HG03432 (cell line): ENCODE results near the gene CA5A.

ENCODE experiments used
- ATAC-seq: cut with Tn5 transposase; IDR thresholded peaks from one replicate; pipeline ENCODE4 v1.9.1; 2021; ENCODE audit warnings: mild to moderate bottlenecking, moderate library complexity; ENCODE audit not compliant: unreplicated experiment

The CA5A gene

DNA sequence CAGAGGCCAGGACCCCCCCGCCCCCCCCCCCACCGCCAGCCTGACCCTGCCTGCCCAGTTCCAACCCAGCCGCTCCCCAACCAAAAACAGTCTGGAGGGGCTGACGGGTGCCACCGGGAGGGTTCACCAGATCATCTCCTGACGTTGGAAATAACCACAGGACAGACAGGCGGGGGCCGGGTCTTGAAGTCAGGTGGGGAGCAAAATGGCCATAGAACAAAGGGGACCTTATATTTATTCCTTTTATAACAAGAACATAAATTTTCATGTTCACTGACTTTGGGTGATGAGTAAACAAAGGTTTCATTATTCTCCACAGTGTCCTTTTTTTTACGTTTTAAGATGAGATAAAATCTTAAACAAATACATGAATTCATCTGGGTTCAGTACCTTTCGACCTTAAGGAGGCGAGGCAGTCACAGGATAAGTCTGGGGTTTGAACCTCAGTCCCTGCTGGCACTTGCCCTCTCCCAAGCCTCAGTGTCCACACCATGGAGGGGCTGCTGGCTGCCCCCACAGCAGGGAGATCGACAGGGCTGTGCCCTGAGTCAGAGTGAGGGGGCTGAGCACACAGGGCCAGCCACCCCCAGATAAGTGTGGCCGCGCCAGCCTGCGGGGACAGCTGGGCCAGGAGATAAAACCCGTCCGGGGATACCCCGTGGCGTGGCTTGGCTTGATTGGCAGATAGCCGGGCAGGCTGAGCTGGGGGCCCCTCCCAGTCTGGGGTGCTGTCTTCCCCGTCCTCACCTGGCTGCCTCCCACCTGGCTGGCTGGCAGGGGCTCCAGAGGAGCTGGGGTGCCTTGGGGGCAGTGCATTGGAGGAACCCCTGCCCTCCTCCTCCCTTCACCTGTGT is 82.0 kb downstream of the CA5A start:
- ATAC-seq: no peak

DNA sequence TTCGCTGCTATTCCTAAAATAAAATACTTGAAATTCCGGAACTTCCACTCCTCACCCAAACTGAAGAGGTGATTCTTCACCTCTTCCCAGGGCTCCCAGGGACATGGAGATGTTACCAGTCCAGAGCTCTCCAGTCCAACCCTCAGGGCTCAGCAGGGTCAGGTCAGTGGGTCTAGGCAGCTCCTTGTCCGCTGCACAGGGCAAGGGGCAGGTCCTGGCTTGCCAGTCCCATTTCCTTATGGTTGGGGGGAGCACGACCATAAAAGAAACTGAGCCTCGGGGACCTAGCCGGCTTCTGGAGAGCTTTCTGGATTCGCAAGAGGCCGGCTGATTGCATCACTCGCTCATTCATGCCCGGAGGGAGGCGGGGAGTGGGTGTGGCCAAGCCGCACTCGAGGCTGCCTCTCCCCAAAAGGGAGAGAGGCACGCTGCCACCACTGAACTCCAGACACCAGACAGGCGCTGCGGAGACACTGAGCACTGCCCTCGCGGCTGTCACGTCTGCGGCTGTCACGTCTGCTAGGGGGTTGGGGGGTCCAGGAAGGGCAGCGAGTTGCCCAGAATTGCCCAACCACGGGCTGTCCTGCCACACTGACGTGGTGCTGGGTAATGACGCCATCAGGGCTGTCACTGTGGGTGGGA is 82.8 kb downstream of the CA5A start:
- peak; percentile 64 for ATAC-seq

DNA sequence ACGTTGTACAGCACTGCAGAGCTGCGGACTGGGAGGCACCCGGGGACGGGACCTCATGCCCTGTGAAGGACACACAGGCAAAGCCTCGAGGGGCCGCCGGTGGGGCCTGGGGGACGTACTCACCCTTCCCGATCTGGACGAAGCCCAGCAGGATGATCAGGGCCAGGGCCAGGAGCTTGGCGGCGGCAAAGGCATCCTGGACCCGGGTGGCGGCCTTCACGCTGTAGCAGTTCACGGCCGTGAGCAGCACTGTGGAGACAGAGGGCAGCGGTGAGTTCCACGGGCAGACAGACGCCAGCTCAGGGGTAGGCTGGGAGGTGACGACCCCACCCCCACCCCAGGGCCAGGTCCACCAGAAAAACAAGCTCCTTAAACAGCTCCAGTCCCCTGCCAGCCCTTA is 84.7 kb downstream of the CA5A start:
- ATAC-seq: no peak

DNA sequence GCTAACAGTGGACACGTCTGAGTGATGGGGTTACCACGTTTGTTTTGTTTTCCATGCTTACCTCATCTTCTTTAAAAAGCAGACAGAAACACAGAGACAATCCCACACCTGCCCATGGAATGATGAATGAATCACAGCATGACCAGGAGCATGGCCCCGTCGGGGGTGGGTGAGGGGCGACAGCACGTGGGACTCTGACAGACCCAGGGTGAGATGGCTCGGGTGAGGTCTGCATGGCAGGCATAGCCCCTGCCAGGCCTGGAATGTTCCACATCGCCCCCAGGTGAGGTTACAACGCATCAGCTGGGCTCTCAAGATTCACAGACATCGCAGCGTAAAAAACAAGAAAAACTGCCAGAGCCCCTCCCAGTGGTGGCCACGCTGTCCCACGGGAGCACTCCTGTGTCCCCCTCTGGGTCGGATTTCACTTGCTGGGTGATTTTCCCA is 85.2 kb downstream of the CA5A start:
- no peak for ATAC-seq

DNA sequence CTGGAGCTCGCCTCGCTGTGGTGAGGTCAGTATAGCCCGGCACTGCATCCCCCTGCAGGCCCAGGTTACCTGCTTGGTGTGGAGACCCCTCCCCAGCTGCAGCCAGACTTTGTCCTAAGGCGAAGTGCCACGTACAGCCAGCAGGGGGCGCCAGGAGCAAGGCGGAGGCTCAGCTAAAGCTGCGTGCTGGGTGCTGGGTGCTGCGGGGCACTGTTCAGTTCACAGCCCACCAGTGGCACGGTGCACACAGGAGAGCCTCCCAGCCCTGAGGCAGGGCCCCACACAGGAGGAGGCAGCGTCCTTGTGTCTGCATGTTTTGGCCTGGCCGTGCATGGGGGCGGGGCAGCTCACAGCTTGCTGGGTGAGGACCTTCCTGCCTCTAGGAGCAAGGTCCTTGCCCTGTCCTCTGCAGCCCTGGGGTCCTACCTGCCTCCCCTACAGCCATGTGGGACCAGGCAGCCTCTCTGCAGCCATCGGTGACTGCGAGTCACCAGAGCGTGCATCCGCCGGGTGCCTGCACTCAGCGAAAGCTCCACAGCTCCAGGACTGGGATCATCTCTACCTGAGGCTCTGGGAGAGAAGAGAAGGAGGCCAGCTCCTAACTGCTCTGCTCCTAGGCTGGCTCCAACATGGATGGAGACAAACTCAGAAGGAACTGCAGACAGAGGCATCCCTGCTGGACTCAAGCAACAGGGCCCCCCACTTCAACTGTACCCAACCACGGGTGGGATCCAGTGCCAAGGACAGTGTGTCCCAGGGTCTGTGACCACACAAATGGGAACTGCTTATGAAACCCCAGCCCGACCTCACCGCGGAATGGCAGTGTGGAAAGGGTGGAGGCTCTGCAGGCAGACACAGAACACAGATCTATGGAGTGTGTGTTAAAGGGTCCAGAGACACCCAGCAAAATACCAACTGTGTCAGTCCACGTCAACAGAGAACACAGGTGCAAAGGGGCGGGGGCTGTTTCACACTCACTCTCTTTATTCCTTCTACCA is 86.0 kb downstream of the CA5A start:
- ATAC-seq: no peak

DNA sequence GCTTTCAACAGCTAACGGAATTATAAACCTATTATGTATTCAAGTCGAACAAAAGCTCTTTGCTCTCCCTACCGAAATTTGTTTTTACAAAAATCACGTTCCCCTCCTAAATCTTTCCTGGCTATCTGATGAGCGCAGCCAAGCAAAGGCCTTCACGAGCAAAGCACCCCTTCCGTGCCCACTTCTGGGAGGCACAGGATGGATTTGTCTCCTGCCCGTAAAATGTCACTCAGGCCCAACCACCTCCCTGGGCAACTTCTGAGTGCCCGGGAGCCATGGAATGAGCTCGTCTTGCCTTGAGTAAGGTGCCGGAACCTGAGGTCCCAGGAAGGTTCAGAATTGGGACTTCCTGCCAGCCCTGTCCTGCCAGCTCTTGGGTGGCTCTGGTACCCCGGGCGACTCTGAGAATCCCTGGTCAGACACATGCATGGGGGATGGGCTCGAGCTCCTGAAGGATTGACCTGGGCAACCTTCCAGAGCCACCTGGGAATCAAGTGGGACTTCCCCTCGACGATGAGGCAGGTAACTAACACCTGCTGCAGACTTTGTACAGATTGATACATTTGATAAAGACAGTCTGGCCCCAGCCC is 86.8 kb downstream of the CA5A start:
- ATAC-seq: no peak

DNA sequence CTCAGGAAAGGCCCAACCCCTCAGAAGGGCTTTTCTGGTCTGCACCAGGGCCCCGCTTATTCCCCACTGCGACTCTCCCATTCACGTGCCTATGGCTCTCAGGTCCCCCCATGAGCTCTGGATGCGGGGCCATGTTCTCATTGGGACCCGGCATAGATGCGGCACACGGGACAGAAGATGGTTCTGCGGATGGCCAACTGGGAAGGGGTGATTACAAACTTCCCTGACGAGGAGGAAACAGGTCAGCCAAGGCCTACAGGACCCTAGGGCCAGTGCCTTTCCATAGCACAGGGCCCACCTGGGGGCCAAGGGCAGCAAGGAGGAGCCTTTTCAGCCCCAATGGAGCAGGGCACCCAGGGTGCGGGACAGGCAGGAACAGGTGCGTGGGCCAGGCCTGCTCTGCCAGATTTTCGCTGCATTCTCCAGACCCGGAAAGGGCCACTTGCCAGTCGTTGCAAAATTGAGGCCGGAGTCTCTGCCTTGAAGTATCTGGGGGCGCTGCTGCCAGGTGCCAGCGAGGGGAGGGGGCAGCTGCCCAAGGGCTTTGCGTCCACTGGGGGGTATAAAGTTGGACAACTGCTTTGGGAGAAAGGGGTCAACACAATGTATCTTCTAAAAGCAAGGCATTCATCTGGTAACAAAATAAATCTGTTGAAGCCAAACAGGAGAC is 87.5 kb downstream of the CA5A start:
- ATAC-seq: no peak

DNA sequence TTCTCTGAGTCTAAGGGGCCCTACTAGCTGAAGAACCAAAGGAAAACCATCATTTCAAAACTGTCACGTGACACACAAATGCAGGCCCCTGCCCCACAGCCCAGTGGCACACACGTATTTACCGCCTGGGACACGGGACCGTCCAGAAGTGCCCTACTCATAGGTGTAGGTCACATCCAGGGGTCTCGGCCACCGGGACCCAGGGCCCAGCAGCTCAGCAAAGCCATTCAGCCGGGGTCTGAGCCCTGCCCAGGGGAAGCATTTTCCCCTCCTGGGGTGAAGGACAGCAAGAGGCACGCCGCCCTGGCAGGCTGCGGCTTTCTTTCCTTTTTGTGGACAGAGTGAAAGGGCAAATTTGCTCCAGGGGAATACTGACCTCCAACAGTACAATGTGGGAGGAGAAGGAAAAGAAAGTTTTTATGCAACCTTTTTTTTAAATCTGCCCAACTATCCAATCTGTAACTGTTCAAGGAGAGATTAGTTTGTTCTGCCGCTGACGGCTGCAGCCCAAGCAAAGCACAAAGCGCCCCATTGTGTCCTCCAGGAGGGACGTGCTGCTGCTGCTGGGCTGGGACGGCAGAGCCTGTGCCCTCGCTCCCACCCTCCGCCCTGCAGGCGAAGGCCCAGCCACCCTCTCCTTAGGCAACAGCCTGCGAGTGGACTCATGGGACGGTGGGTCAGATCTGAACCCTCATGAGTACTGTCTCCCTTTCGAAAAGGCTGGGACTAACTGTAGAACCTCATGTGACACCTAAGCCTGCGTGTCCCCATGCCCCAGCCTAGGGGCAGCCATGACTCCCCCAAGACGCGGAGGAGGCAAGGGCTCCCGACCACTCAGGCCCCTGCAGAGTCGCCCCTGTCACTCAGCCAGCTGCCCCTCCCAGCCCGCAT is 88.3 kb downstream of the CA5A start:
- no peak for ATAC-seq

DNA sequence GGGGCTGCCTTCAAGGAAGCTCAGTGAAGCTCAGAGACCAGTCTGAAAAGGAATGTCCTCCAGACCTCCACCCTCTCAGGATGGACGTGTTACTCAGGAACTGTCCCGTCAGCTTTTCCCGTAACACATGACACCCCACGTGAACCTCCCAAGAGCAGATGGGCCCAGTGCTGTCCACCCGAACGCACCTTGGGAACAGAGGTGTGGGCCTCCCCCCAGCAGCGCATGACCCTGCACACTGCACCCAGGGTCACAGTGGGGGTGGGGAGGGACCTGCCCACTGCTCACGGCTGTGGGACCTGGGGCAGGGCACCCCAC is 88.9 kb downstream of the CA5A start:
- no peak for ATAC-seq

DNA sequence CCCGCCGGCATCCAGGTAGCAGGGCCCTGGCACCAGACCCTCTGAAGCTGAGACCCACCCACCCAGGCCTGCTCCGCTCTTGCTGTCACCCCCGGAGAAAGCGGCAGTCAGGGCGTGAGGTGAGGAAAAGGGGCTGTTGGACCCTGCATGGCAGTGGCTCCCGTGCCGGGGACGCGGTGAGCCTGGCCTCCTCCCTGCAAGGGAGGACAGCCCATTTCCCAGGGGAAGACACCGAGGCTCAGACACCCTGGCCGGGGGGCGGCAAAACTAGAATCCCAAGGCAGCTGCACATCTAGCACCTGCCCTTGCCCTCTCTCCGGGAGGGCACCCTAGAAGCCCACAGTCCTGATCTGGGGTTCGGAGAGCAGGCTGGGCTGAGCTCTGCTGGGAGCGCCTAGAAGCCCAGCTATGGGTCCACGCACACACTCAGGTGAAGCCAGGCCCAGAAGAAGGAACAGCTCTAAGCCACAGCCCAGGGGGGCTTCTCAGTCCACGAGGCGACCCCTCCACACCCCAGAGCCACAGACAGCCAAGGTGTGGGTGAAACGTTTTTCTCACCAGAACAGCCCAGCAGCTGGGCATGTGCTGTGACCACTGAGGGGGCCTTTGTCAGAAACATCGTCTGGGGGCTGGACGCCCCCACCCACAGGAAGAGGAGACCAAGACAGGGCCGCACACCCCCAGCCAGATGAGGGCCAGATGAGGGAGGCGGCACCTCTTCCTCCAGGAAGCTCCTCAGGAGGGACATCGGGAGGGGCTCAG is 89.4 kb downstream of the CA5A start:
- ATAC-seq: no peak

DNA sequence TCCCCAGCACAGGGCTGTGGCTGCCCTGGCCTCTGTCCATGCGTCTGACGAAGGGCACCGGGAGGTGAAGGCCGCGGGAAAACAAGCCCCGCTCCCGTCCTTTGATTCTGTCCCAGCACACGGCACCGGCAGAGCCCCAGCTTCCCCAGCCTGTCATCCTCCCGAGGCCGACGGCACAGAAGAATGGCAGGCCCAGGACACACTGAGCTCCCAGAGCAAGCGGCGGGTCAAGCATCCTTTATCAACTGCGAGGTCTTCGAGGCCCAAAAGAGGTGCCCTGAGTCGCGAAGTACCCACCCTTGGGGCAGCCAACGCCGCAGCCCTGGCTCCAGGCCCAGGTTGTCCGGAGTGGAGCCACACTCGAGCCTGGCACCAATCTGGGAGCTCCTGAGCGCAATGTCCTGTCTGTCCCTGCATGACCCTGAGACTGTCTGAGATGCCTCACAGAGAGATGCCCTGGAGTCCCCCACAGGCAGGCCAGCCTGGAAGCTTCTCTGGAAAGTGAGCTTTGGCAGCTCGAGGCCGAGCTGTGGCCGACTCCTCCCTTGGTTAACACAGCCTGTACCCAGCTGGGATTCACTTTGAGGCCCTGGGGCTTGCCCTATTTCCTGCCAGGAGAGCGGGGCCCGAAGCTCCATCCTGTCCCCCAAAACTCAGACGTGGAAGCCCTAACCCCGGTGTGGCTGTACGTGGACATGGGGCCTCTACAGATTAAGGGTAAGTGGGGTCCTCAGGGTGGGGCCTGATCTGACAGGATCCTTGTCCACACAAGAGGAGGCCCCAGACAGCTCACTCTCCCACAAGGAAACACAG is 90.3 kb downstream of the CA5A start:
- no peak for ATAC-seq

DNA sequence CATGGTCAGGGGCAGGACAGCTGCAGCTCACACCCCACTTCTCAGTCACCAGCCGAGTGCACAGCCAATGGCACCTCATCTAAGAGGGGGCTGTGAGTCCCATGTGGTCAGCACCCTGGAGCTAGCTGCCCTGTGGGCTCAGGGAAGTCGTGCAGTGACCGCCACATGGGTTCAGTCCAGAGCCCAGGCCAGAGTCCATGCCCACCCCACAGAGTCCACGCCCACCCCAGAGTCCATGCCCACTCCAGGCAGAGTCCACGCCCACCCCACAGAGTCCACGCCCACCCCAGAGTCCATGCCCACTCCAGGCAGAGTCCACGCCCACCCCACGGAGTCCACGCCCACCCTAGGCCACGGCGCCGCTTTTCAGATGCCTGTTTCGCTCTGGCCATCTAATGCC is 91.1 kb downstream of the CA5A start:
- ATAC-seq: no peak

DNA sequence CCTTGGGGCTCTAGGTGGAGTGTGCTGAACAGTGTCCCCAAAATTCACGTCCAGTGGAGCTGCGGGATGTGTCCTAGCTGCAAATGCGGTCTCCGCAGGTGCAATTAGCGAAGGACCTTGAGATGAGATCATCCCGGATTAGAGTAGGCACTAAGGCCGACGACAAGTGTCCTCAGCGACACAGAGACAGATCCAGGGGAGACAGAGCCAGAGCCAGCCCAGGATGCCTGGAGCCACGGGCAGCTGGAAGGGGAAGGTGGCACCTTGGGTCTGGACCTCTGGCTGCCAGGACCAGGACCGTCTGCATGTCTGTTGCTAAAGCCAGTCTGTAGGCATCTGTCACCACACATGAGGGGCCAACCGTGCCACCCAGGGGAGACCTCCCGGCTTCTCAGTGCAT is 91.5 kb downstream of the CA5A start:
- no peak for ATAC-seq

DNA sequence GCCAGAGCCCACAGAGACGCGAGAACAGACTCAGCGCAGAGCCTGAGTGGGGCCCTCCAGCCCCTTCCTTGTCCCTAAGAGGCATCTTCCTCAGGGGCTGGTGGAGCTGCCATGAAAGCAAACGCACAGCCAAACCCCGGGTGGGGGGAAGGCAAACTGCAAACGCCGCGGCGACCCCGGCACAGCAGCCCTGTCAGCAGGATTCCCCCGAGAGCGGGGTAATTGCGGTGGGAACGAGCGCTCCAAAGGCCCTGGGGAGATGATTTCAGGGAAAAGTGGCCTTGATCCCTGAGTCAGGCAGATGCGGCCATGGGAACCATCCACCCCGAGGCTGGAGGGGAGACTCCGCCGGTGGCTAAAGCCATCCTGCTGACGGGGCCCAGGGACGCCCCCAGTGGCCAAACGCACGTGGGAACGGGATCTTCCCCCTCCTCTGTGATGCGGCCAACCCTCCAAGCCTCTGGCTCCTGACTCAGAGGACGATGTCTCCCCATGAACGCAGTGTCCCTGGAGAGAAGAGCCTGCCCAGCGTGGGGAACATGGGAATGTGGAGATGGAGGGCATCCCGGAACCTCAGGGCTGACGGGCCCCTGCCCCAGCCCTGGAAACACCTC is 92.1 kb downstream of the CA5A start:
- ATAC-seq: no peak

DNA sequence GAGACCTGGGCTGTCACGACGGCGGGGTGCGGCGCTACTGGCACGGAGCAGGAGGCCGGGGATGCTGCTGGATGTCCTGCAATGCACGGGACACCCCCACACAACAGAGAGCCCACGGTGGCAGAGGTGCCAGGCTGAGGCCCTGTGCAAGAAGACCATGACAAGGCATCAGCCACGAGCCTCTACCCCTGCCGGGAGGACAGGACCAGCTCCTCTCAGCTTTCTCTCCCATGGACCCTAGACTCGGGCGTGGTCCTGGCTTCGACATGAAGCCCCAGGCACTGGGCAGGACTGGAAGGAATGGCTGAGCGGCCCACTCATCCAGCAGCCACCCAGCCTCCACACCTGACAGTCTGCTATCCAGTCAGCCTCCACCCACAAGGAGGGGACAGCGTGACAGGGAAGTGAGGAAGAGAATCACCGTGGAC is 92.6 kb downstream of the CA5A start:
- ATAC-seq: no peak

DNA sequence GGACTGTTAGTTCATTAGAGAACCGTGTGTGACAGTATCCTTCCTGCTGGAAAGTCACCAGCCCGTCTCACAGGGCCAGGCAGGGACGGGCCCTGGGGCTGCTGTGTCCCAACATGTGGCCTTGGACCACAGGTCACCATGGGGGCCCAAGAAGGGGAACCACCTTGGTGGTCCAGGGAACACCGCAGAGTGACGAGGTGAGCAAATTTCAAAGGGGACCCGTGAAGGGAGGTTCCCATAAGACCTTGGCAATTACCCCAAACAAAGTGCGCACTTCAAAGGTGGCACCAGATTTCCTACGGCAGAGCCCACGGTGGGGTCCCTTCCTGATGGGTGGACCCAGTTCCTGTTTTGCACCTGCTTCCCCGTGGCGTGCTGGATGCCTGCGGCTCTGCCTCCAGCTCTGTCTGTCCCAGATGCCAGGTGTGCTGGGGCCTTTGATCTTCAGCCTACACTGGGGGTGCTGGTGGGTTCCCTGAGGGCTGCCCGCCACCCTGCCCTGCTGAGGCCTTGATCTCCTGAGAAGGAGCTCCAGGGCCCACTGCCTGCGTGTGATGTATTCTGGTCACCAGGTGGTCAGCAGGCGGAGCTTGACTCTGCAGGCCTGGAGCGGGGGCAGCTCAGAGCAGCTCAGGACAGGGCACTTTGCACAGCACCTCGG is 94.0 kb downstream of the CA5A start:
- ATAC-seq: no peak
